Stimulated activated CD8-positive, alpha-beta memory T cell treated with anti-CD3 and anti-CD28 coated beads, Interleukin-15, amount 100 ng/mL, for 24 hours (primary cell): ENCODE measurements around the gene PCGF5.
"Not testable (repeated sequence)": the region's sequence is repeated elsewhere in the genome, so short reads cannot be mapped to it uniquely, and the experiment has no call there.

ENCODE experiments used
- DNase-seq: peaks from one replicate; pipeline ENCODE4 v3.0.0-alpha.2; 2020; ENCODE audit warnings: low read depth

PCGF5 gene

GRCh38 chr10:91220194-91220953 lies at the start of gene PCGF5:
TSS of gene PCGF5 (plus strand) at chr10:91220663. CDS start at chr10:91222872, 2,209 bp downstream.
- DNase-seq: peak; percentile 91

GRCh38 chr10:91171485-91171884 lies 49.0 kb upstream of the PCGF5 start:
- DNase-seq: no peak

- no peak for DNase-seq
These were observed 48.1 kb upstream of the PCGF5 start for GRCh38 chr10:91172348-91172747.

- no peak for DNase-seq
These were observed 35.1 kb upstream of the PCGF5 start for GRCh38 chr10:91185239-91185875.

- no peak for DNase-seq
These were observed 33.3 kb upstream of the PCGF5 start for GRCh38 chr10:91187156-91187555.

GRCh38 chr10:91188010-91188409 lies 32.5 kb upstream of the PCGF5 start:
- not testable (repeated sequence) for DNase-seq

- no peak for DNase-seq
These were observed 31.6 kb upstream of the PCGF5 start for GRCh38 chr10:91188889-91189288.

GRCh38 chr10:91190388-91190870 lies 30.0 kb upstream of the PCGF5 start:
- DNase-seq: no peak

GRCh38 chr10:91190876-91191583 lies 29.4 kb upstream of the PCGF5 start:
- DNase-seq: no peak

GRCh38 chr10:91191584-91191919 lies 28.9 kb upstream of the PCGF5 start:
- no peak for DNase-seq

- no peak for DNase-seq
These were observed 25.8 kb upstream of the PCGF5 start for GRCh38 chr10:91194497-91195179.

GRCh38 chr10:91196268-91197048 lies 24.0 kb upstream of the PCGF5 start:
- no peak for DNase-seq

- DNase-seq: no peak
These were observed 23.3 kb upstream of the PCGF5 start for GRCh38 chr10:91197127-91197526.

GRCh38 chr10:91198781-91199180 lies 21.7 kb upstream of the PCGF5 start:
- DNase-seq: no peak

- DNase-seq: no peak
These were observed 19.9 kb upstream of the PCGF5 start for GRCh38 chr10:91200314-91201212.

- no peak for DNase-seq
These were observed 19.1 kb upstream of the PCGF5 start for GRCh38 chr10:91201213-91201996.

- DNase-seq: no peak
These were observed 14.0 kb upstream of the PCGF5 start for GRCh38 chr10:91206427-91206826.

- no peak for DNase-seq
These were observed 13.5 kb upstream of the PCGF5 start for GRCh38 chr10:91206837-91207474.

GRCh38 chr10:91208642-91209041 lies 11.8 kb upstream of the PCGF5 start:
- DNase-seq: no peak
